GM18526 (cell line): ENCODE results near the gene USP40.

ENCODE experiments used
- POLR2A ChIP-seq: IDR thresholded peaks from 3 replicates; pipeline ENCODE4 v1.6.1; 2011; ENCODE audit not compliant: insufficient read length; ENCODE audit errors: extremely low read depth

Gene USP40

DNA sequence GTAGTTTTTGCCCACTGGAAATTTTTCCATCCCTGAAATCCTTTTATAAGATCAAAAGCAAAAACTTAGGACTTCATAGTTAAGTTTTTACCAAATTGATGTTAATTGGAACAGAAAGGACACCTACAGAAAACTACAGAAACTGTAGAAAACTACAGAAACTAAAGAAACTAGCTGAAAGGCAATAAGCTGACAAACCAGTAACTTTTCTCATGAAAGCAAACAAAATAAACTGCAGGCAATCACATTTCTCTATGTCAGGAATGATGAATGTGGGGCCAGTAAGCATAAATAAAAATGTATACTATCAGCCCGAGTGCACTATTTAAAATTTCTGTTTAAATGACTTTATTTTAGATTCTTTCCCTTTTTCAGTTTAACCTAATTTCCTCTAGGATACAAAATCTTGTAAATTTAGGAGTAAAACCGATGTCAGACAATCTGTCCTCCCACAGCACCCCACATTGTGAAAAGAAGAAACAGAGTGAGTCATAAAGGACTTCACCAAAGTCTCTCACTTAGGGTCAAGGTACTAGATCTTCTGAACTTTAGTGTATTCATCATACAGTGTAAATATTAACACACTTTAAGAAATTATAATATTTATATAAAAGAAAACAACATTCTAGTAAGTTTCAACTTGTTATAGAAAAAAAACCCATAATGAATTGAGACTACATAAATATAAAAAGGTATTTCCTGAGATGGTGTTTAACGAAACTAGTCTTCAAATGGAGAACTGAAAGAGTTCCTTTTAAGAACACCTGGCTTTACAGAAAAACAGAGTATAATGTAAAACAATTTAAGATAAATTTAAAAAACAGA, 46.6 kb downstream of the USP40 start:
- no peak for TF ChIP-seq POLR2A

DNA sequence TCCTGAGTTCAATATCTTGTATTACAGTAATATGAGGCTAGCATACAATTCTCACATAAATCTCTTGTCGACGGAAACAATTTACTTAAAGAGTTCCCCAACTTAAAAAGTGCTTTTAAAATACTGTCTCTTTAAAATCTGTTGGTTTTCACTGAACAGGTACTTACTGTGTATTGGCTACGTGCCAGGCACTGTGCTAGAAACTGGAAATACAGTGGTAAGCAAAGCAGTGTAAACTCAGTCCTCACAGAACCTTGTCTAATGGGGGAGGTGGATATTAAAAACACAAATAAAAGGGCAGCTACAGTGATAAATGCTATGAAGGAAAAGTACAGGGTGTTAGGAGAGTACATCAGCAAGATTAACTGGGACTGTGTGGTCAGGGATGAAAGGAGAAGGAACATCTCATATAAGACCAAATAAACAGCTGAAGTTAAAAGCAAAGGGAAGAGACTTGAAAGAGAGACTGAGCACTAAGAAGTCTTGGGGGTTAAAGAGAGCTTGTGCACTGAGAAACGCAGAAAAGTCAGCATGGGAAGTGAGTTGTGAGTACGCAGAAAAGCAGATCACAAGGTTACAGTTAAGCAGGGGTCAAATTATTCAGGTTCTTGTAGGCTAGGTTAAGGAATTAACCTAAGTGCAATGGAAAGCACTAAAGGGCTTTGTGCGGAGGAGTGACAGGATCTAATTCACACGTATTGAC, 52.5 kb downstream of the USP40 start:
- no peak for TF ChIP-seq POLR2A

DNA sequence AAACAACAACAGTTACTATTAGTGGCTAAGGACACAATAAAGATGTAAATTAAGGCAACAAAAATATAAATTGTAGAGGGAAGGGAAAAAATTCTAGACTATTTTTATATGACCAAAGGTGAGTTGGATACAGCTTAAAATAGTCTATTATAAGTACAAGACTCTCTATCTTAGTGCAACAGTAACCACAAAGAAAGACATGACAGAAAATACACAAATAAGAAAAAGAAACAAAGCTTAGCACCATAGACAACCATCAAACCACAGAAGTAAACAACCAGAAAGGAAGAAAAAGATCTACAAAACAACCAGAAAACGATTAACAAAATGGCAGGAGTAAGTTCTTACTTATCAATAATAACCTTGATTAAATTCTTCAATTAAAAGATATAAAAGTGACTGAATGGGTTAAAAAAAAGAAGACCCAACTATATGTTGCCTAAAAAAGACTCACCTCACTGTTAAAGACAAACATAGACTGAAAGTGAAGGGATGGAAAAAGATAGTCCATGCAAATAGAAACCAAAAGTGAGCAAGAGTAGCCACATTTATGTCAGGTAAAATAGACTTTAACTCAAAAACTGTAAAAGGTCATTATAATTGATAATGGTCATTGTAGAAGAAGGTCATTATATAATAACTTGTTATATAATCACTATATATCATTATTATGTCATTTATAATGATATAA, 62.5 kb downstream of the USP40 start:
- TF ChIP-seq POLR2A = no peak

DNA sequence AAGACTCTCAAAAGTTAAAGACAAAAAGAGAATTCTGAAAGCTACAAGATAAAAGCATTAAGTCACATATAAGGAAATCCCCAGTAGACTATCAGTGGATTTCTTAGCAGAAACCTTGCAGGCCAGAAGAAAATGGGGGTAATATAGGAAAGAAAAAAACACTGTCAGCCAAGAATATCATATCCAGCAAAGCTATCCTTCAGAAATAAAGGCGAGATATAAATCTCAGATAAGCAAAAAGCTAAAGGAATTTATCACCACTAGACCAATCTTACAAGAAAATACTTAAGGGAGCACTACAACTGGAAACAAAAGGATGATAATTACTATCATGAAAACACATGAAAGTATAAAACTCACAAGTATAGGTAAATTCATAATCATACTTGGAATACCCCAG, 63.1 kb downstream of the USP40 start:
- no peak for TF ChIP-seq POLR2A

DNA sequence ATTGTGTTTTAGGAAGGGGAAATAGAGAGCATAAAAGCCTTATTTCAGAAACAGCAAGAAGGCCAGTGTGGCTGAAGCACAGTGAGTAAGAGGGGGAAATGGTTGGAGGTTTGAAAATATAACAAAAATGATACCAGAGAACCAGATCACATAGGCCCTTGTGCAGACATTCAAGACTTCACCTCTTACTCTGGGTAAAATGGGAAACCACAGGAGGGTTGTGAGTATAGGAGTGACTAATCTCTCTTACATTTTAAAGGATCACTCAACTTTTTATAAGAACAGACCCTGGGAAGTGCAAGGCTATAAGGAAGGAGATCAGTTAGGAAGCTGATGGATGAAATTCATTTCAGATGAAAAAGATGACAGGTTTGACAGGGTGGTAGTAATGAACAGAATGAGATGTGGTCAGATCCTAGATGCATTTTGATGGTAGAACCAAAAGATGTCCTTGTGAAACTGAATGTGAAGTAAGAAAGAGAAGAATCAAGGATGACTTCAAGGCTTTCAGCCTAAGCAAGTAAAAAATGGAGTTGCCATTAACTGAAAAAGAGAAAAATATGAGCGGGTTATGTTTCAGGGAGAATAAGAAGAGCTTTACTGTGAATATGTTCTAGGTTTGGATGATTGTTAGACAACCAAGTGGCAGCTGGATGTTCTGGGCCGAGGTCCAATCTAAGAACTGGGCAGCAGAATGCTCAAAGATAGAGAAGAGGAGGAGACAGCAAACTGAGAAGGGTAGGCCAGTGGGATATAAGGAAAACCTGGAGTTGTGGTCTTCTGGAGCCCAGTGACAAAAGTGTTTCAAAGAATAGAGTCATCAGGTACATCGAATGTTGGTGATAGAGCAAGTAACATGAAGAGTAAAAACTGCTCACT, 65.1 kb downstream of the USP40 start:
- TF ChIP-seq POLR2A = no peak

DNA sequence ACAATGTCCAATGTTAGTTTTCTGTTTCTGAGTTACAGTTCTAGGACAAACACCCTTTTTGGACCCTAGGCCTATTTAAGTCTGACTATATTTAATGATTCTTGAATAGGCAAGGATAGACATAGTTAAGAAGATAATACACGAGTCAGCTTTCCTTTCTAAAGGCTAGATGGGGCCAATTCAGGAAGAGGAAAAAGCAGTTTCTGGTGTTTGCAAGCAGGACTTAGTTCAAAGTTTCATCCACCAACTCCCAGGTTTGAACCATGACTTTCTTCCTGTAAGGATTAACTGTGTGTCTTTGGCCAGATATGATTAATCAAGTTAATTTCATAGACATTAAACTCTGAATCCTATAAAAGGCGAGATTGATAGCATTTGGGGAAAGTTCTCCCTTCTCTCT, 66.7 kb downstream of the USP40 start:
- no peak for TF ChIP-seq POLR2A

DNA sequence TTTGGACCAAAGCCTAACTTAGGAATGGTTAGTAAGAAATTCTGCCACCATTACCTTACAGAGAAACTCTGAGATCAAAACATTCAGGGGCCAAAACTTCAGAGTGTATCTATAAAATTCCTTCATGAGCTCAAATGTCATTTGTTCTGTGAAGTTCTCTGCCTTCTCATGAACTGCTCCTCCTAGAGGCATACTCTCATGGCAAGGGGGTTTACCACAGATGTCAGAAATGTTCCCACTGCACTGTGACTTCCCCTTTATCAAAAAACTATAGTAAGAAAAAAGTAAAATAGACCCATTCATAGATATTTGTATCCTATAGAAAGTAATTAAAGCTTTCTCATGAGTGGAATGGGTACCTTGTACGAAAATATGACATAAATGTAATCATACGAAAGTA, 68.5 kb downstream of the USP40 start:
- TF ChIP-seq POLR2A = no peak

DNA sequence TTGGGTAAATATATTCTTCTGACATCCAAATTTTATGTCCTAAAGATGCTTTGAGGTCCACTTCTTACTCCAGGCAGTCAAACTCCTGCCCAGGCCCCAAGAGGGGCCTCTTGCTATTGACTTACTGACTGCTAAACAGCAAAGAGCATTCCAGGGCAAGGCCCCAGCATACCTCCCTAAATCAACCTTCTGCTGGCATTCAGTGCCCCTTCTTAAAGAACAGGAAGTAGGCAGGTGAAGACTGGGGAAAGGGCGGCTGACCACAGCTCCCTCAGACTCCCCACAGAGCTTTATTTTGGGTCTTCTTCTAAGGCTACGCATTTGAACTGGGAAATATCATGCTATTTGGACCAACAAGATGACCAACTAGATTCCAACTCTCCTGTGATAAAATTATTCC, 68.9 kb downstream of the USP40 start:
- TF ChIP-seq POLR2A = no peak

DNA sequence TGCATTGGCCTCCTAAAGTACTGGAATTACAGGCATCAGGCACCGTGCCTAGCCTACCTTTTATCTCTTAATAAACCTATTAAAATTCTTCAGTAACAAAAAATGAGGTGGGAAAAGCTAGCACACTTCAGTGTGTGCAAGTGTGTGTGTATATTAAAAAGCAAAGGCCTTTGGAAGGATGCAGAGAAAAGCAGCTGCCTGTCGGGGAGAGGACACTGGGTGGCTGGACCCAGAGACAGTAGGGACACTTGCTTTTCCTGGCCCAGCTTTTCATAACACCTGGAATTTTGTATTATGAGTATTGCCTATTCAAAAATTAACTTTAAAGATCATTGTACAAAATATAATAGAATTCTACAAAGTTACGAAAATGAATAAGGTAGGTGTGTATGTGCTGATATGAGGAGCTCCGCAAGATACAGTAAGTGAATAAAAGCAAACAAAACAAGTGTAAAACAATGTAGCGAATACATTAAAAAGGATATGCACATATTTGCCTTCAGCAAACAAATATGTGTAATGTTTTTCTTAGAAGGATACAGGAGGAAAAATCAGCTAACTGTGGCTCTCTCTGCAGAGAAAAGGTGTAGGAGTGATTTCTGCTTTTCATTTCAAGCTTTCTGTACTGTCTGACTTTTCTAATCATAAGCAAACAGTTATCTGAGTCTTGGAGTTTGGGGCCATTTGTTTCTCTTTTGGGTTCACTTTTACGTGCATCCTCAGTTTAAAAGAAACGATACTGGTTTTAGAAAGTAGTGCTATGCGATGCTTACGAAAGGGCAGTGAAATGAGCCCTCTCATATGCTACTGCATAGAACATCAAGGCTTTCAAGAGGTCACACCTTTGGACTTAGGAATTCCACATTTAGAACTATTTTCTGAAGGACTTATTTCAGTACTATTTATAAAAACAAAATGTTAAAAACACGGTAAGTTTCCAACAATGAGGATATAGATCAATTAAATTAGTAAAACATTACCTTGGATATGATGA, 70.8 kb downstream of the USP40 start:
- TF ChIP-seq POLR2A = no peak

DNA sequence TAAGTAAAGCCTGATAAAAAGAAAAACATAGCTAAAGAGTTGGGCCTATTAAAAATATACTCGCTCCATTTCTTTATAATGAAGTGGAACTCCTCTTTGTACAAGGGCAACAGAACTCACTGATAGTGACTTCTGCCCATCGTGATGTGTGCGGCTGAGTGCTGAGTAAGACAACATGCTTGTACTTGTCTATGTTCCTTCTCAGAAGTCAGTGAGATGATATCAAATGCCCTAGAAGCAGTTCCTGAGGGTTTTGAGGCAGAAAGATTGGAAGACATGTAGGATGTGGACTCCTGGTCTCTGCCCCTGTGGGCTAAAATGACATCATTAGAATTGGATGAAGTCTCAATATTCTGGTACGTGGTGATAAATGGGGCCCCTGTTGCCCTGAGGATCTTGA, 73.8 kb downstream of the USP40 start:
- no peak for TF ChIP-seq POLR2A

DNA sequence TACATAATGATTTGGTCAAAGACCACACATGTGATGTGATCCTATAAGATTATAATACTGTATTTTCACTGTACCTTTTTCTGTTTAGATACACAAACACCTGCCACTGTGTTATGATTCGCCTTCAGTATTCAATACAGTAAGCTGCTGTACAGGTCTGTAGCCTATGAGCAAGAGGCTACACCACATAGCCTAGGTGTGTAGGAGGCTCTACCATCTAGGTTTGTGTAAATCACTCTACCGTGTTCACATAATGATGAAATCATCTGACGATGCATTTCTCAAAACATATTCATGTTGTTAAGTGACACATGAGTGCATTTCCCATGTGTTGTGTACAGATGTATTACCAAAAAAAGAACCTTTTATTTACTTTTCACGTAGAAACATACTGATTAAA, 74.5 kb downstream of the USP40 start:
- no peak for TF ChIP-seq POLR2A

DNA sequence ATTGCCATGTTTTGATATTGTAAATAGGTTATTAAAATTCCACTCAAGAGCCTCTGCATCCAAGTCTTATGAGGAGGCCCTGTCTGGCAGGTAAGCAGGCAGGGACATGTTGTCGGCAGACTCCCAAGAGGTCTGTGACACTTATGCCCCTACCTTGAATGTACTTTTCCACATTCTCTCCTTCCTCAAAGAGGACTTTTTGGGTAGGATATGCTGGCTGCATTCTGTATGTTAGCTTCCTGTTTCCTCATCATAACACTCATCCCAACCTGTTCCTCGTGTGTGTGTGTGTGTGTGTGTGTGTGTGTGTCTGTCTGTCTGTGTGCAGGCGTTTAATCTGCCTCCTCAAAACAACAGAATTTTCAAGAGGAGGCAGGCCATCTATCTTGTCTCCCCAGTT, 75.3 kb downstream of the USP40 start:
- no peak for TF ChIP-seq POLR2A

DNA sequence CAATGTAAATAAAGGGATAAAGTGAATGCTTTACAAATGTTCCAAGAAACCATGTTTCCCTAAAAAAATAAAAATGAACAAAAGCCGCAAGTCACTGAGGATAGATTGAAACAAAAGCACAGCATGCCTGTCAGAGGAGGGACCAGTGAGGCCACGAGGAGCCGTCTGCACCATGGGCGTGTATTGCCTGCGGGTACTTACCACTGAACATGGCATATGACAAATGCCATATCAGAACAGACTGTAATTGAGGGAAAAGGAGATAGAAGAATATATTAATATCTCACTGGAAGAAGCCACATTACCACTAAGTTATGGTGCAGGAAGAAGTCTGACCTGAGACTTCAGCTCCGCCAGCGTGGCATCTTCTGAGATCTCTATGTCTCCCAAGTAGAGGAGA, 75.8 kb downstream of the USP40 start:
- no peak for TF ChIP-seq POLR2A

DNA sequence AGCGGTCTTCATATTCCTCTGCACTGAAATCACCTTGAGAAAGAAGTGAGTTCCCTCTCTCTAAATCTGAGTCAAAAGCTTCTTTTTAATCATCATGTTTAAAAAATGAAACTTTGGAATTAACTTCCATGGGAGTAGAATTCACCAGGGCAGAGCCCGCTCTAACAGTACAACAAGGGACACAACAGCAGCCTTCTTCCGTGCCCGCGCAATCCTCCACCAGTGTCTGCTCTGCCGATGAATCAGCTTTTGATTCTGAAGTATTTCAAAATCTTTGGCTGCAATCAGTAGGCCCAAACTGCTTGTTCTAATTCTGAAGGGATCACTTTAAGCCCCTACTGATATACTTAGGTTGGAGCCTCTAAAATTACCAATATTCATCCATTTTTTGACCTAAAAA, 76.9 kb downstream of the USP40 start:
- TF ChIP-seq POLR2A = no peak
